COLO829 (cell line): ENCODE data around the gene SHLD1.
A peak's percentile ranks its signal among the peaks of the same experiment; 100 is the strongest.
"Not testable (repeated sequence)": the region's sequence is repeated elsewhere in the genome, so short reads cannot be mapped to it uniquely, and the experiment has no call there.

Experiments
- DNase-seq: peaks from one replicate; pipeline ENCODE4 v3.0.0; 2012; ENCODE audit warnings: low spot score

The SHLD1 gene

GRCh38 chr20:5781798-5782750 lies 31.9 kb downstream of the SHLD1 start:
- DNase-seq, result no peak

GRCh38 chr20:5784735-5785134 lies 34.5 kb downstream of the SHLD1 start:
- no peak for DNase-seq

GRCh38 chr20:5785146-5785545 lies 34.9 kb downstream of the SHLD1 start:
- DNase-seq, result no peak

- DNase-seq, result peak; percentile 96
Observed at GRCh38 chr20:5786930-5787795, 37.0 kb downstream of the SHLD1 start.

DNA sequence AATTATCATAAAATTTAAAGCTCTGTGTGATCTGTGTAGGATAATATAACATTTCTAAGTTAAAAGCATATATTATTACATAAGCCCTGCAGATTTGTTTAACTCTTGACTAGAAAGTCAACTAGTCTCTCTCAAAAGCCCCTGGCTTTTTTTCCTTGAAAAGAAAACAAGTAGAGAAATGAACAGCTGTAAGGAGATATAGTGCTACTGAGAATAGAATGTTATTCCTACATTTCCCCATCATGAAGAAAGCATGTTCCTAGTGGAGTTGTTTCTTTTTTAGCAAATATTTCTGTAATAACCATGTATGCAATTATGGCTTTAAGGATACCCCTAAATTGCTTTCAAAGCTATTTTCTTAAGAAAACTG lies 37.6 kb downstream of the SHLD1 start:
- no peak for DNase-seq

GRCh38 chr20:5788385-5788895 lies 38.2 kb downstream of the SHLD1 start:
- DNase-seq, result peak; percentile 85

DNA sequence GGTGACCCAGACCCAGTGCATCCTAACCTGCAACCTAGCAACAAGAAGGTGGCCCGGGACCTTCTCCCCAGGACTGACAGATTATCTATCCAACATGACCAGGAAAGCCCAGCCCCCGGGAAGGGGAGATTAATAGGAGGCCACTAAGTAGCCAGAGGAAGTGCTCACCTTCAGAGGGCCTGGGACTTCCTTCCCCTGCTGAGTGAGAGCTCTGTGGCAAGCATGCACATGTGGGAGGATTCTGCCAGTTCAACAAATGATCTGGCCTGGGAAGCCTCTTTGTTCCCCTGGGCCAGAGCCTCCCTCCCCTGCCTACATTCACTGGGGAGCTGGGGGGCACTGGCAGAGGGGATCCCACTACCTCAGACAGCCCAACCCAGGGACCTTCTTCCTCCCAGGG lies 39.6 kb downstream of the SHLD1 start:
- no peak for DNase-seq

GRCh38 chr20:5793916-5794315 lies 43.7 kb downstream of the SHLD1 start:
- no peak for DNase-seq

- DNase-seq, result no peak
Observed at GRCh38 chr20:5796331-5797040, 46.3 kb downstream of the SHLD1 start.

DNA sequence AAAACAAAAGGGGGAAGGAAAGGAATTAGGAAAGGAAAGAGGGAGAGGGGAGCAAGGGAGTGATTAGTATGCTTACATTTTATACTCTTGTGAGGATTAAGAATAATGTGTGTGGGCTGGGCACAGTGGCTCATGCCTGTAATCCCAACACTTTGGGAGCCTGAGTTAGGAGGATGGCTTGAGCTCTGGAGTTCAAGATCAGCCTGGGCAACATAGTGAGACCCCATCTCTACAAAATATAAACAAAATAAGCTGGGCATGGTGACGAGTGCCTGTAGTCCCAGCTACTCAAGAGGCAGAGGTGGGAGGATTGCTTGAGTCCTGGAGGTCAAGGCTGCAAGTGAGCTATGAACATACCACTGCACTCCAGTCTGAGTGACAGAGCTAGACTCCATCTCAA lies 47.0 kb downstream of the SHLD1 start:
- no peak for DNase-seq

DNA sequence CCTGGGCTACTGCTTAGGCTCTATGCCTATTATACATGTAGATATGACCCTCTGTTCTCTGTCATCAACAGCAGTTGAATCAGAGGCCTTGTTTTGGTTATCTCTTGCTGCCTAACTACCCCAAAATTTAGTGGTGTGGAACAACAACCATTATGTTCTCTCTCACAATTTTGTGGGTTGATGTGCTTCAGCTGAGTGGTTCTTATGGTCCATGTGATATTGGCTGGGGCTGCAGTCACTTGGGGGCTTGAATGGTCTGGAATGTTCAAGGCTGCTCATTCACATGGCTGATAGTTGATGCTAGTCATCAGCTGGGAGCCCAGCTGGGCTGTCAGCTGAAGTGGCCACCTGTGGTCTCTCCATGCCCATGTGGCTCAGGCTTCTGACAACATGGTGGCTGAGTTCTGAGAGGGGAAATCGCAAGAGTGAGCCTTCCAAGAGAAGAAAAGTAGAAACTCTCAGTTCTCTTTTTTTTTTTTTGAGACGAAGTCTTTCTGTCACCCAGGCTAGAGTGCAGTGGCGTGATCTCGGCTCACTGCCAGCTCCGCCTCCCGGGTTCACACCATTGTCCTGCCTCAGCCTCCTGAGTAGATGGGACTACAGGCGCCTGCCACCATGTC lies 47.8 kb downstream of the SHLD1 start:
- DNase-seq, result no peak

GRCh38 chr20:5803754-5804303 lies 53.6 kb downstream of the SHLD1 start:
- DNase-seq, result not testable (repeated sequence)

DNA sequence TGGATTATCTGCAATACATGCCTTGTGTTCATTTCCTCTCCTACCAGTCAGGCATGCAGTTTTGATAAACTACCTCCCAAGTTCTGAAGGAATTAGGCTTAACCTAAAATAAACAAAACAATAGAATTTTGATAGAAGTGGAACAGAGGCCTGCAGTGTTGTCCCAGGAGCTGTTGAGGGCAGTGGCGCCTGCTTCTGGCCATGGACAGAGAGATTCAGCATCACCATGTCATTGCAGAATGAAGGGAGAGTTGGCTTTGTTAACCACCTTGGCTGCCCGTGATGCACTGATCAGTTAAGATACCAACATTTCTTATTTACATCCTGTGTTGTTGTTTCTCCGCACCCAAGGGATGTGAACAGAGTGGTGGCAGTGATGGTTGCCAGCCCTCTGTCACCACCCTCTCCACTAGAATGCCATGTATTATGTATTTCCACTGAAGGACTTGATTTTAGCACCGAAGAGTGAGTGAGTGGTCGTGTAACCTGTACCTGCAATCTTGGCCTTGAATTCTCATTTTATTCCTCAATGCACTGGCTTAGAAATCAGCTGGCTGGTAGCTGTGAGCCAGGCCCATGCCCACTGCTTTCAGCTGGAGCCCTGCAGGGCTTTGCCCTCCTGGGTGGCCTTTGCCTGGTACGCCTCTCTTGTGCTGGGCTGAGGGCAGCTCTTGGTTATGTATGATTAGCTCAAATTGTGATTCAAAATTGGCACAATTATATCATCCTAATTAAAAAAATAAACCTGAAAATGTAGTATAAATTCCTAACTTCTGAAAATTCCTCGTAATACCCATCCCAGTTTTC lies 56.5 kb downstream of the SHLD1 start:
- DNase-seq, result no peak

DNA sequence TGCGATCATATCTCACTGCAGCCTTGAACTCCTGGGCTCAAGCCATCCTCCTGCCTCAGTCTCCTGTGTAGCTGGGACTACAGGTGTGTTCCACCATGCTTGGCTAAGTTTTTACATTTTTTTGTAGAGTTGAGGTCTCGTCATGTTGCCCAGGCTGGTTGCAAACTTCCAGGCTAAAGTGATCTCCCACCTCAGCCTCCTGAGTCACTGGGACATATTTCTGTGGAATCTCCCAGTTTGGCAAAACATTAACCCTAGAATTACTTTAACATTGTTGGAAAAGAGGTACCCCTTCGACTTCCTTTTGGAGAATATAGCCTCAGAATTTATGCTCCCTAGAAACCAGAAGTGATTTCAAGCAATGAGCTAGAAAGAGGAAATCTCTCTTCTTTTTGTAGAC lies 57.2 kb downstream of the SHLD1 start:
- DNase-seq, result no peak

- DNase-seq, result no peak
Observed at GRCh38 chr20:5808901-5809300, 58.7 kb downstream of the SHLD1 start.

- DNase-seq, result no peak
Observed at GRCh38 chr20:5809495-5809894, 59.3 kb downstream of the SHLD1 start.

GRCh38 chr20:5810800-5811422 lies 60.7 kb downstream of the SHLD1 start:
- DNase-seq, result no peak

GRCh38 chr20:5811746-5812145 lies 61.5 kb downstream of the SHLD1 start:
- no peak for DNase-seq

DNA sequence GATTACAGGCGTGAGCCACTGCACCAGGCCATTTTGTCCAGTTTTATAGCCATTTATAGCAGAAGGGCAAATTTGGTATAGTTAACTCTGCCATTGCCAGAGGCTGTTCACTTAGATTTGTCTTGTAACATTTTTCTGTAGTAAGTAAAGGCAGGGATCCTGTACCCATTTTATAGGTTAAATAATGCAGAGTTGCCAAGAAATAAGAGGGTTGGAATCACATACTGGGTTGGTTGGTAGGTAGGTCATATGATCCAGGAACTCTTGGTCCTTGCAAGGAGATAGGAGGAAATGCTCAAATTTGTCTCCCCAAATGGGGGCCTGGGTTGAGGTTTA lies 68.1 kb downstream of the SHLD1 start:
- no peak for DNase-seq

DNA sequence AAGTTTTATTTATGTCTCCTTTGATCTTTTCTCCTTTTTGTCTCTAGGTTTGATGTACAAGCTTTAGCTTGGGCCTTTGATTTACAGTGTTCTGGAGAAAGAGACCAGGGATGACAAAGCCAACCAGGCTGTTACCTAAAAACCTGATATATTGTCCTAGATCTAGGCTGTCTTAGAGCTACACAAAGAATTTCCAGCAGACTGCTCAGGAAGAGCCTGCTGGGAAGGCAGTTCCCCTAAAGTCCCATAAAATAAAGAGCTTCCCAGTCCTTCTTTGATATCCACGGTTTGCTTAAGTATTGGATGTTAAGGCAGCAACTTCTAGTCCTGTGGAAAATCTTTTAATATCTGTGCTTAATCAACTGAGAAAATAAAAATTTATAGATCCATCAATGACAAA lies 70.5 kb downstream of the SHLD1 start:
- no peak for DNase-seq
